ENCODE results near the gene XPO4. TPM values are rescaled to one million over a fixed set of nuclear protein-coding genes. Genes with fewer than 3 reads are reported as not detected.
"Not testable (repeated sequence)": the region's sequence is repeated elsewhere in the genome, so short reads cannot be mapped to it uniquely, and the experiment has no call there.

The XPO4 gene
- total and polyA plus RNA-seq, 4 donors, result 11.7 to 30.5 (median 17.8) TPM

- WGBS (ENCODE audit: insufficient coverage), result 82% methylated on average over 1 of the region's 4 CpGs
- no peak overlapping the region for H3K4me3 ChIP-seq (ENCODE audit: low read depth, low read length)
- no peaks in the 10 kb centered on the region for H3K4me1 ChIP-seq (ENCODE audit: control insufficient read depth, insufficient read depth, low read length)
- no peaks in the 10 kb centered on the region for H3K9me3 ChIP-seq (ENCODE audit: control insufficient read depth, insufficient read depth, low read length)
- H3K27me3 ChIP-seq (ENCODE audit: control insufficient read depth, insufficient read depth, low read length), result no peaks in the 10 kb centered on the region
- no peak overlapping the region for H3K27ac ChIP-seq (ENCODE audit: low read depth, low read length)
- DNase-seq (ENCODE audit: low read depth in 4 of 6, low spot score in 6 of 6), result no peak
- H3K36me3 ChIP-seq (ENCODE audit: control insufficient read depth, insufficient read depth, low read length), result no peaks in the 10 kb centered on the region
These were observed 31.7 kb downstream of the XPO4 start for GRCh38 chr13:20870829-20871228.

DNA sequence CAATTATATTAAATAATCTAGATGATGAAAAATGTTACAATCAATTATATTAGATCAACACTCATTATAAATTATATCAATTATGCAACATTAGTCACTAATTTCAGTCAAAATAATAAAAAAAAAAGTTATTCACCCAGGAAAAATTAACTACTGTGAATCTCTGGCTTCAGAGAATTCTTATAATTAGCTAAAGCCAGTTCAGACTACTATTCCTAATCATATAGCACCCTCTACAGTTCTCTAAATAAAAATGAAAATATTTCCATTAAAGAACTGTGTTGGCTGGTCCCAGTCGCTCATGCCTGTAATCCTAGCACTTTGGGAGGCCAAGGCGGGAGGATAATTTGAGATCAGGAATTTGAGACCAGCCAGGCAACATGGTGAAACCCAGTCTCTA lies 33.0 kb downstream of the XPO4 start:
- Histone ChIP-seq H3K4me3 (ENCODE audit: low read depth, low read length) (no peak overlapping the region), H3K27me3 (ENCODE audit: control insufficient read depth, insufficient read depth, low read length) (no peaks in the 10 kb centered on the region), H3K36me3 (ENCODE audit: control insufficient read depth, insufficient read depth, low read length) (no peaks in the 10 kb centered on the region), H3K27ac (ENCODE audit: low read depth, low read length) (no peak overlapping the region), H3K9me3 (ENCODE audit: control insufficient read depth, insufficient read depth, low read length) (no peaks in the 10 kb centered on the region), H3K4me1 (ENCODE audit: control insufficient read depth, insufficient read depth, low read length) (no peaks in the 10 kb centered on the region)
- WGBS (ENCODE audit: insufficient coverage), result 60% methylated on average over 2 of the region's 2 CpGs
- peak in 3 of 6 donors; percentile 2 to 49 (median 22) for DNase-seq (ENCODE audit: low read depth in 4 of 6, low spot score in 6 of 6)

DNA sequence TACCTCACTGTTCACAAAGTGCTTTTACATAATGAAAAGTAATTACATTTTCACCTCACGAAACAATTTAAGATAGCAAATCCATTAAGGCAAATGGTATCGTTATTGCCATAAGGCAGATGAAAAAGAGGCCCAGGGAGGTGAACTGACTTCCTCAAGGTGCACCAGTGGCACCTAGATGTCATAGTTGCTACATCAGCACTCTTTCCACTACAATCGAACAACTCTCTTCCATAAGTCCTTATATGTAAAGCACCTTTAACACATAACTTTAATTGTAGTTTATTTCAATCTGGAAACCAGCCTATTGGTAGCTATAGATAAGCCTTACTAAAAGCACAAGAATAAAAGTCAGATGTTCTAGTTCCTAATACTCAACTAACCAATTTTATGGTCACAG lies 35.1 kb downstream of the XPO4 start:
- Histone ChIP-seq H3K27me3 (ENCODE audit: control insufficient read depth, insufficient read depth, low read length) (no peaks in the 10 kb centered on the region), H3K4me3 (ENCODE audit: low read depth, low read length) (no peak overlapping the region), H3K27ac (ENCODE audit: low read depth, low read length) (no peak overlapping the region), H3K9me3 (ENCODE audit: control insufficient read depth, insufficient read depth, low read length) (no peaks in the 10 kb centered on the region), H3K4me1 (ENCODE audit: control insufficient read depth, insufficient read depth, low read length) (no peaks in the 10 kb centered on the region), H3K36me3 (ENCODE audit: control insufficient read depth, insufficient read depth, low read length) (no peaks in the 10 kb centered on the region)
- peak in 1 of 6 donors; percentile 20 for DNase-seq (ENCODE audit: low read depth in 4 of 6, low spot score in 6 of 6)
- WGBS (ENCODE audit: insufficient coverage), result 100% methylated on average over 1 of the region's 3 CpGs

GRCh38 chr13:20861666-20862065 lies 40.9 kb downstream of the XPO4 start:
- H3K9me3 ChIP-seq (ENCODE audit: control insufficient read depth, insufficient read depth, low read length); H3K27ac ChIP-seq (ENCODE audit: low read depth, low read length); H3K36me3 ChIP-seq (ENCODE audit: control insufficient read depth, insufficient read depth, low read length); H3K27me3 ChIP-seq (ENCODE audit: control insufficient read depth, insufficient read depth, low read length); DNase-seq (ENCODE audit: low read depth in 4 of 6, low spot score in 6 of 6); H3K4me1 ChIP-seq (ENCODE audit: control insufficient read depth, insufficient read depth, low read length); H3K4me3 ChIP-seq (ENCODE audit: low read depth, low read length): not testable (repeated sequence)
- WGBS (ENCODE audit: insufficient coverage), result no CpG with 5 or more reads among the region's 6 CpGs

DNA sequence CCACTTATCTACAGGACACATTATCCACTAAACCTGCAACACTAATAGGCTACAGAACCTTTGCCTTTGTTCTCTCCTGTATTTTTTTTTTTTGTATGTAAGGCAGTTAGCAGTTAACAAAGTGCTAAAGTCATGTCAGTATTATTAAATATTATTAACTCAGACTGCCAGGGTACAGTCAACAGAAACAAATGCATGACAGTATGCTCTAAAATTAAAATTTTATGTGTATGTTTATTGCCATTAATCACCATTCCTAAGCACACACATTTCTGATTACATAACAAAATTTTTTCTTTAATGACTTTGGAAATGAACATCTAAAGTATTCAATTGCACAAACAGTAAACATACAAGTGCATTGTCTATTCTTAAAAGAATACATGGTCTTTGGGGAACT lies 41.7 kb downstream of the XPO4 start:
- no peak overlapping the region for H3K27ac ChIP-seq (ENCODE audit: low read depth, low read length)

GRCh38 chr13:20856650-20857049 lies 45.9 kb downstream of the XPO4 start:
- Histone ChIP-seq H3K4me3 (ENCODE audit: low read depth, low read length) (no peak overlapping the region), H3K4me1 (ENCODE audit: control insufficient read depth, insufficient read depth, low read length) (no peaks in the 10 kb centered on the region), H3K27me3 (ENCODE audit: control insufficient read depth, insufficient read depth, low read length) (no peaks in the 10 kb centered on the region), H3K27ac (ENCODE audit: low read depth, low read length) (no peak overlapping the region), H3K36me3 (ENCODE audit: control insufficient read depth, insufficient read depth, low read length) (peaks cover 3% of the 10 kb centered on the region), H3K9me3 (ENCODE audit: control insufficient read depth, insufficient read depth, low read length) (no peaks in the 10 kb centered on the region)
- no peak for DNase-seq (ENCODE audit: low read depth in 4 of 6, low spot score in 6 of 6)
- 87% methylated on average over 4 of the region's 5 CpGs for WGBS (ENCODE audit: insufficient coverage)

More for the DNA sequence above, 41.7 kb downstream of the XPO4 start:
- H3K4me3 ChIP-seq (ENCODE audit: low read depth, low read length), result no peak overlapping the region
- H3K4me1 ChIP-seq (ENCODE audit: control insufficient read depth, insufficient read depth, low read length), result no peaks in the 10 kb centered on the region
- peaks cover 3% of the 10 kb centered on the region for H3K36me3 ChIP-seq (ENCODE audit: control insufficient read depth, insufficient read depth, low read length)
- H3K27me3 ChIP-seq (ENCODE audit: control insufficient read depth, insufficient read depth, low read length), result no peaks in the 10 kb centered on the region
- no peak for DNase-seq (ENCODE audit: low read depth in 4 of 6, low spot score in 6 of 6)
- H3K9me3 ChIP-seq (ENCODE audit: control insufficient read depth, insufficient read depth, low read length), result no peaks in the 10 kb centered on the region

GRCh38 chr13:20851844-20852402 lies 50.6 kb downstream of the XPO4 start:
- DNase-seq (ENCODE audit: low read depth in 4 of 6, low spot score in 6 of 6), result no peak
- Histone ChIP-seq H3K9me3 (ENCODE audit: control insufficient read depth, insufficient read depth, low read length) (no peaks in the 10 kb centered on the region), H3K36me3 (ENCODE audit: control insufficient read depth, insufficient read depth, low read length) (no peaks in the 10 kb centered on the region), H3K27me3 (ENCODE audit: control insufficient read depth, insufficient read depth, low read length) (no peaks in the 10 kb centered on the region), H3K27ac (ENCODE audit: low read depth, low read length) (no peak overlapping the region), H3K4me3 (ENCODE audit: low read depth, low read length) (no peak overlapping the region), H3K4me1 (ENCODE audit: control insufficient read depth, insufficient read depth, low read length) (no peaks in the 10 kb centered on the region)
- no CpG with 5 or more reads among the region's 4 CpGs for WGBS (ENCODE audit: insufficient coverage)

DNA sequence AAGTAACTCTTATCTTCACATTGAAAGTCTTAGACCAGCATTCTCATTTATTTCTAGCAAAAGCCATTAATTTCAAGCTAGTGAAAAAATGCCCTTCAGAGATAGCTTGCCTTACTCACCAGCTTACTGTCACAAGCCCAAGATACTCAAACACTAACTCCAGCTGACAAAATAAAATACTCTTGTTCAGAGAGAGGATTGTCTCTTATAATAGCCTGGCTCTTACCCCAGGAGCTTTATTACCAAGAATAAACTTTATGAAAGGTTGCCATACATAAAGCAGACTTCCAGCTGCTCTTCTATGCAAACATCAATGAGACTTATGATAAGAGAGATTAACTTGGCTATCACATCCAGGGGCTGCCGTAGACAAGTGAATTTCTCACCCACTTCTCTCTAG lies 53.6 kb downstream of the XPO4 start:
- peak in 2 of 6 donors; percentile 16 to 35 for DNase-seq (ENCODE audit: low read depth in 4 of 6, low spot score in 6 of 6)
- WGBS (ENCODE audit: insufficient coverage), result no CpG with 5 or more reads among the region's 1 CpG
- no peaks in the 10 kb centered on the region for H3K4me1 ChIP-seq (ENCODE audit: control insufficient read depth, insufficient read depth, low read length)
- H3K9me3 ChIP-seq (ENCODE audit: control insufficient read depth, insufficient read depth, low read length), result no peaks in the 10 kb centered on the region
- no peaks in the 10 kb centered on the region for H3K36me3 ChIP-seq (ENCODE audit: control insufficient read depth, insufficient read depth, low read length)
- no peak overlapping the region for H3K27ac ChIP-seq (ENCODE audit: low read depth, low read length)
- no peak overlapping the region for H3K4me3 ChIP-seq (ENCODE audit: low read depth, low read length)
- no peaks in the 10 kb centered on the region for H3K27me3 ChIP-seq (ENCODE audit: control insufficient read depth, insufficient read depth, low read length)

GRCh38 chr13:20848203-20848602 lies 54.3 kb downstream of the XPO4 start:
- no peaks in the 10 kb centered on the region for H3K27me3 ChIP-seq (ENCODE audit: control insufficient read depth, insufficient read depth, low read length)
- H3K36me3 ChIP-seq (ENCODE audit: control insufficient read depth, insufficient read depth, low read length), result no peaks in the 10 kb centered on the region
- H3K27ac ChIP-seq (ENCODE audit: low read depth, low read length), result no peak overlapping the region
- no peak for DNase-seq (ENCODE audit: low read depth in 4 of 6, low spot score in 6 of 6)
- H3K4me1 ChIP-seq (ENCODE audit: control insufficient read depth, insufficient read depth, low read length), result no peaks in the 10 kb centered on the region
- no peak overlapping the region for H3K4me3 ChIP-seq (ENCODE audit: low read depth, low read length)
- no peaks in the 10 kb centered on the region for H3K9me3 ChIP-seq (ENCODE audit: control insufficient read depth, insufficient read depth, low read length)

GRCh38 chr13:20847296-20847695 lies 55.2 kb downstream of the XPO4 start:
- no peak overlapping the region for H3K4me3 ChIP-seq (ENCODE audit: low read depth, low read length)
- H3K27ac ChIP-seq (ENCODE audit: low read depth, low read length), result peak overlapping the region; percentile 29
- H3K9me3 ChIP-seq (ENCODE audit: control insufficient read depth, insufficient read depth, low read length), result no peaks in the 10 kb centered on the region
- no peaks in the 10 kb centered on the region for H3K27me3 ChIP-seq (ENCODE audit: control insufficient read depth, insufficient read depth, low read length)
- peak in 2 of 6 donors; percentile 29 to 60 for DNase-seq (ENCODE audit: low read depth in 4 of 6, low spot score in 6 of 6)
- no peaks in the 10 kb centered on the region for H3K4me1 ChIP-seq (ENCODE audit: control insufficient read depth, insufficient read depth, low read length)
- no peaks in the 10 kb centered on the region for H3K36me3 ChIP-seq (ENCODE audit: control insufficient read depth, insufficient read depth, low read length)
- 57% methylated on average over 1 of the region's 1 CpG for WGBS (ENCODE audit: insufficient coverage)

Measured in spinal cord (tissue), 10 donors.